Skeletal muscle tissue (tissue), 4 donors: ENCODE data around the gene PHF21A. TPM values are rescaled to one million over a fixed set of nuclear protein-coding genes. Genes with fewer than 3 reads are reported as not detected.

Experiments used
- H3K27ac ChIP-seq: one replicate; pipeline ENCODE4 v1.7.0; 2013; ENCODE audit warnings: mild to moderate bottlenecking, low read depth, low read length, inconsistent platforms
- H3K27me3 ChIP-seq, 3 donors: one replicate each; pipeline ENCODE4 v1.7.0; 2013; ENCODE audit warnings: low read length in 3 of 3; ENCODE audit not compliant: control insufficient read depth in 3 of 3, insufficient read depth in 3 of 3
- H3K36me3 ChIP-seq, 3 donors: one replicate each; pipeline ENCODE4 v1.7.0; 2013; ENCODE audit warnings: low read length in 3 of 3; ENCODE audit not compliant: control insufficient read depth in 3 of 3, insufficient read depth in 3 of 3
- H3K4me1 ChIP-seq, 3 donors: one replicate each; pipeline ENCODE4 v1.7.0; 2013; ENCODE audit warnings: low read length in 3 of 3, mild to moderate bottlenecking in 3 of 3; ENCODE audit not compliant: control insufficient read depth in 3 of 3, insufficient read depth in 3 of 3
- H3K4me3 ChIP-seq, 3 donors: one replicate each; pipeline ENCODE4 v1.7.0; 2013; ENCODE audit warnings: low read length in 3 of 3
- H3K9ac ChIP-seq, 3 donors: one replicate each; pipeline ENCODE4 v1.7.0; 2013; ENCODE audit warnings: low read length in 3 of 3, mild to moderate bottlenecking in 3 of 3, moderate library complexity in 2 of 3, low read depth in 1 of 3
- H3K9me3 ChIP-seq, 3 donors: one replicate each; pipeline ENCODE4 v1.7.0; 2013; ENCODE audit warnings: low read length in 3 of 3; ENCODE audit not compliant: control insufficient read depth in 3 of 3
- total RNA-seq: library from RNA; depleted of rRNA; stranded (reverse); fragments of >200 nt; gene quantifications from one replicate; pipeline ENCODE4 v1.2.3, GENCODE V29; 2014
- donor health status: Osteomylitis.

The PHF21A gene
- total RNA-seq, 1 donor from 2014 or later, result 16.2 TPM

GRCh38 chr11:45896422-45896984 lies 224.8 kb downstream of the PHF21A start:
- peaks cover 20 to 30% (median 22%) of the 10 kb centered on the region in 3 donors for H3K27me3 ChIP-seq
- H3K4me3 ChIP-seq, result no peak overlapping the region
- no peak overlapping the region for H3K9ac ChIP-seq
- H3K27ac ChIP-seq, result no peak overlapping the region
- H3K4me1 ChIP-seq, result peaks cover 23 to 30% (median 29%) of the 10 kb centered on the region in 3 donors
- H3K9me3 ChIP-seq, result no peaks in the 10 kb centered on the region
- H3K36me3 ChIP-seq, result no peaks in the 10 kb centered on the region

- no peaks in the 10 kb centered on the region for H3K9me3 ChIP-seq
- no peaks in the 10 kb centered on the region for H3K36me3 ChIP-seq
- H3K4me3 ChIP-seq, result no peak overlapping the region
- H3K9ac ChIP-seq, result no peak overlapping the region
- peaks cover 20 to 27% (median 22%) of the 10 kb centered on the region in 3 donors for H3K27me3 ChIP-seq
- no peak overlapping the region for H3K27ac ChIP-seq
- H3K4me1 ChIP-seq, result peaks cover 17 to 25% (median 25%) of the 10 kb centered on the region in 3 donors
Measured at GRCh38 chr11:45895553-45896259, 225.5 kb downstream of the PHF21A start.

- Histone ChIP-seq H3K27ac (no peak overlapping the region), H3K4me1 (peaks cover 12 to 20% (median 20%) of the 10 kb centered on the region in 3 donors), H3K9ac (no peak overlapping the region), H3K27me3 (peaks cover 20 to 26% (median 22%) of the 10 kb centered on the region in 3 donors), H3K36me3 (no peaks in the 10 kb centered on the region), H3K4me3 (no peak overlapping the region), H3K9me3 (no peaks in the 10 kb centered on the region)
Measured at GRCh38 chr11:45894555-45895247, 226.6 kb downstream of the PHF21A start.

GRCh38 chr11:45892856-45893255 lies 228.4 kb downstream of the PHF21A start:
- Histone ChIP-seq H3K4me3 (no peak overlapping the region), H3K9ac (no peak overlapping the region), H3K36me3 (no peaks in the 10 kb centered on the region), H3K9me3 (no peaks in the 10 kb centered on the region), H3K27ac (no peak overlapping the region), H3K27me3 (peaks cover 5 to 11% (median 8%) of the 10 kb centered on the region in 3 donors), H3K4me1 (peaks cover 5 to 14% (median 10%) of the 10 kb centered on the region in 3 donors)

- Histone ChIP-seq H3K9ac (no peak overlapping the region), H3K27ac (no peak overlapping the region), H3K4me1 (peaks cover 0 to 3% (median 1%) of the 10 kb centered on the region in 3 donors), H3K36me3 (no peaks in the 10 kb centered on the region), H3K27me3 (peaks cover 0 to 2% (median 0%) of the 10 kb centered on the region in 3 donors), H3K4me3 (no peak overlapping the region), H3K9me3 (no peaks in the 10 kb centered on the region)
Measured at GRCh38 chr11:45890886-45891550, 230.2 kb downstream of the PHF21A start.

- H3K4me3 ChIP-seq, result no peak overlapping the region
- no peaks in the 10 kb centered on the region for H3K36me3 ChIP-seq
- peaks cover 3% of the 10 kb centered on the region in 3 donors for H3K4me1 ChIP-seq
- H3K9me3 ChIP-seq, result no peaks in the 10 kb centered on the region
- H3K27me3 ChIP-seq, result peaks cover 0 to 2% (median 0%) of the 10 kb centered on the region in 3 donors
- no peak overlapping the region for H3K27ac ChIP-seq
- H3K9ac ChIP-seq, result no peak overlapping the region
Measured at GRCh38 chr11:45889966-45890365, 231.3 kb downstream of the PHF21A start.

GRCh38 chr11:45889555-45889954 lies 231.7 kb downstream of the PHF21A start:
- Histone ChIP-seq H3K27ac (no peak overlapping the region), H3K9me3 (no peaks in the 10 kb centered on the region), H3K27me3 (peaks cover 0 to 2% (median 0%) of the 10 kb centered on the region in 3 donors), H3K9ac (no peak overlapping the region), H3K4me3 (no peak overlapping the region), H3K4me1 (peaks cover 3 to 5% (median 5%) of the 10 kb centered on the region in 3 donors), H3K36me3 (no peaks in the 10 kb centered on the region)

- H3K4me3 ChIP-seq, result no peak overlapping the region
- no peak overlapping the region for H3K9ac ChIP-seq
- H3K9me3 ChIP-seq, result no peaks in the 10 kb centered on the region
- H3K27me3 ChIP-seq, result no peaks in the 10 kb centered on the region
- H3K4me1 ChIP-seq, result peaks cover 3 to 5% (median 5%) of the 10 kb centered on the region in 3 donors
- no peak overlapping the region for H3K27ac ChIP-seq
- peaks cover 1 to 4% (median 2%) of the 10 kb centered on the region in 3 donors for H3K36me3 ChIP-seq
Measured at GRCh38 chr11:45887587-45887986, 233.7 kb downstream of the PHF21A start.

GRCh38 chr11:45886816-45887520 lies 234.3 kb downstream of the PHF21A start:
- peaks cover 7 to 11% (median 7%) of the 10 kb centered on the region in 3 donors for H3K36me3 ChIP-seq
- no peak overlapping the region for H3K9ac ChIP-seq
- H3K4me1 ChIP-seq, result peaks cover 3 to 5% (median 5%) of the 10 kb centered on the region in 3 donors
- no peak overlapping the region for H3K27ac ChIP-seq
- no peaks in the 10 kb centered on the region for H3K27me3 ChIP-seq
- no peaks in the 10 kb centered on the region for H3K9me3 ChIP-seq
- H3K4me3 ChIP-seq, result no peak overlapping the region
